ENCODE data around the gene SFXN3. TPM values are rescaled to one million over a fixed set of nuclear protein-coding genes. Genes with fewer than 3 reads are reported as not detected.

SFXN3 gene
- total and polyA plus RNA-seq, 2 of the 13 experiments (the other 11 are each of a cell fraction or from before 2014, with no cell fraction given): 16.8 to 71.5 TPM

- TF ChIP-seq BRF2 (CRISPR knock-in tag; IDR thresholded peaks at IDR 0.05): 0 out of 2 replicates have a peak, but pooled peaks have one; percentile 14
- no peak for TF ChIP-seq JUNB (CRISPR knock-in tag; IDR thresholded peaks at IDR 0.05; ENCODE audit: borderline replicate concordance)
- no peak for TF ChIP-seq ZNF335 (CRISPR knock-in tag; IDR thresholded peaks at IDR 0.05)
- TF ChIP-seq, protein P1, sequence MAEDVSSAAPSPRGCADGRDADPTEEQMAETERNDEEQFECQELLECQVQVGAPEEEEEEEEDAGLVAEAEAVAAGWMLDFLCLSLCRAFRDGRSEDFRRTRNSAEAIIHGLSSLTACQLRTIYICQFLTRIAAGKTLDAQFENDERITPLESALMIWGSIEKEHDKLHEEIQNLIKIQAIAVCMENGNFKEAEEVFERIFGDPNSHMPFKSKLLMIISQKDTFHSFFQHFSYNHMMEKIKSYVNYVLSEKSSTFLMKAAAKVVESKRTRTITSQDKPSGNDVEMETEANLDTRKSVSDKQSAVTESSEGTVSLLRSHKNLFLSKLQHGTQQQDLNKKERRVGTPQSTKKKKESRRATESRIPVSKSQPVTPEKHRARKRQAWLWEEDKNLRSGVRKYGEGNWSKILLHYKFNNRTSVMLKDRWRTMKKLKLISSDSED (CRISPR knock-in tag; IDR thresholded peaks at IDR 0.05): no peak
- TF ChIP-seq KLF11 (CRISPR knock-in tag; IDR thresholded peaks at IDR 0.05): no peak
- TF ChIP-seq PAX8 (CRISPR knock-in tag; IDR thresholded peaks at IDR 0.05; ENCODE audit: borderline replicate concordance): no peak
- TF ChIP-seq FOXP4 (CRISPR knock-in tag; IDR thresholded peaks at IDR 0.05): no peak; the same call in 1 of the 2 replicates
- TF ChIP-seq HDAC1 (CRISPR knock-in tag; IDR thresholded peaks at IDR 0.05): no peak
- no peak for TF ChIP-seq JARID2 (CRISPR knock-in tag; IDR thresholded peaks at IDR 0.05; ENCODE audit: insufficient replicate concordance)
- TF ChIP-seq HDAC2 (CRISPR knock-in tag; IDR thresholded peaks at IDR 0.05): no peak; the same call in 1 of the 2 replicates
- TF ChIP-seq ZNF512 (CRISPR knock-in tag; IDR thresholded peaks at IDR 0.05): no peak
- TF ChIP-seq ZNF644 (CRISPR knock-in tag; IDR thresholded peaks at IDR 0.05; ENCODE audit: low read depth): no peak
- TF ChIP-seq SNAPC5 (CRISPR knock-in tag; IDR thresholded peaks at IDR 0.05; ENCODE audit: borderline replicate concordance): no peak
- TF ChIP-seq, protein P2, sequence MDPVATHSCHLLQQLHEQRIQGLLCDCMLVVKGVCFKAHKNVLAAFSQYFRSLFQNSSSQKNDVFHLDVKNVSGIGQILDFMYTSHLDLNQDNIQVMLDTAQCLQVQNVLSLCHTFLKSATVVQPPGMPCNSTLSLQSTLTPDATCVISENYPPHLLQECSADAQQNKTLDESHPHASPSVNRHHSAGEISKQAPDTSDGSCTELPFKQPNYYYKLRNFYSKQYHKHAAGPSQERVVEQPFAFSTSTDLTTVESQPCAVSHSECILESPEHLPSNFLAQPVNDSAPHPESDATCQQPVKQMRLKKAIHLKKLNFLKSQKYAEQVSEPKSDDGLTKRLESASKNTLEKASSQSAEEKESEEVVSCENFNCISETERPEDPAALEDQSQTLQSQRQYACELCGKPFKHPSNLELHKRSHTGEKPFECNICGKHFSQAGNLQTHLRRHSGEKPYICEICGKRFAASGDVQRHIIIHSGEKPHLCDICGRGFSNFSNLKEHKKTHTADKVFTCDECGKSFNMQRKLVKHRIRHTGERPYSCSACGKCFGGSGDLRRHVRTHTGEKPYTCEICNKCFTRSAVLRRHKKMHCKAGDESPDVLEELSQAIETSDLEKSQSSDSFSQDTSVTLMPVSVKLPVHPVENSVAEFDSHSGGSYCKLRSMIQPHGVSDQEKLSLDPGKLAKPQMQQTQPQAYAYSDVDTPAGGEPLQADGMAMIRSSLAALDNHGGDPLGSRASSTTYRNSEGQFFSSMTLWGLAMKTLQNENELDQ (CRISPR knock-in tag; IDR thresholded peaks at IDR 0.05; ENCODE audit: borderline replicate concordance): no peak
- TF ChIP-seq, protein P3, sequence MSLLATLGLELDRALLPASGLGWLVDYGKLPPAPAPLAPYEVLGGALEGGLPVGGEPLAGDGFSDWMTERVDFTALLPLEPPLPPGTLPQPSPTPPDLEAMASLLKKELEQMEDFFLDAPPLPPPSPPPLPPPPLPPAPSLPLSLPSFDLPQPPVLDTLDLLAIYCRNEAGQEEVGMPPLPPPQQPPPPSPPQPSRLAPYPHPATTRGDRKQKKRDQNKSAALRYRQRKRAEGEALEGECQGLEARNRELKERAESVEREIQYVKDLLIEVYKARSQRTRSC (CRISPR knock-in tag; IDR thresholded peaks at IDR 0.05; ENCODE audit: low read depth): no peak
- no peak for TF ChIP-seq NKX3-1 (CRISPR knock-in tag; IDR thresholded peaks at IDR 0.05)
- no peak for TF ChIP-seq ZNF629 (CRISPR knock-in tag; conservative IDR thresholded peaks at IDR 0.05)
- no peak for TF ChIP-seq ZNF160 (CRISPR knock-in tag; IDR thresholded peaks at IDR 0.05)
- no peak for TF ChIP-seq FOSL2 (CRISPR knock-in tag; IDR thresholded peaks at IDR 0.05)
These were observed 29.3 kb downstream of the SFXN3 start (continued) for GRCh38 chr10:101060036-101060950.
